H1 (cell line): ENCODE results near the gene PMEPA1. TPM values are rescaled to one million over a fixed set of nuclear protein-coding genes. Genes with fewer than 3 reads are reported as not detected.

Experiments used
- CTCF ChIA-PET: fragments of 300-600 bp; sonication (Branson Sonifier 250); formaldehyde crosslinking; loops from one replicate; lab custom pipeline; 2021; ENCODE audit not compliant: partially characterized antibody; lab: Charles Lee
- POLR2A ChIA-PET: fragments of 300-600 bp; sonication (Branson Sonifier 250); formaldehyde crosslinking; loops from one replicate; lab custom pipeline; 2021; ENCODE audit warnings: inconsistent platforms; ENCODE audit not compliant: partially characterized antibody; lab: Charles Lee
- DNase-seq, 2 experiments: peaks; one replicate each; pipeline versions ENCODE4 v3.0.0 to v3.0.0-alpha.2; 2010 to 2022; ENCODE audit warnings: low spot score in 2 of 2, low read depth in 1 of 2, mixed read lengths in 1 of 2
- FAIRE-seq: peaks from 2 replicates; lab custom pipeline; 2011; peaks lifted over from hg19 to GRCh38; lab: Jason Lieb, UNC
- H2AFZ ChIP-seq: 2 replicates; pipeline ENCODE4 v1.8.1; 2012; ENCODE audit warnings: low read length, inconsistent platforms
- H2AK5ac ChIP-seq: 2 replicates; pipeline ENCODE4 v1.6.1; 2013; ENCODE audit warnings: low read depth, low read length
- H2BK120ac ChIP-seq: replicated peaks from 2 replicates; pipeline ENCODE3; 2013; ENCODE audit warnings: low read depth, low read length, inconsistent platforms
- H2BK12ac ChIP-seq: 2 replicates; pipeline ENCODE4 v1.6.1; 2013; ENCODE audit warnings: low read depth, low read length
- H2BK15ac ChIP-seq: 2 replicates; pipeline ENCODE4 v1.6.1; 2013; ENCODE audit warnings: low read length
- H2BK20ac ChIP-seq: 2 replicates; pipeline ENCODE4 v1.6.1; 2013; ENCODE audit warnings: low read length
- H2BK5ac ChIP-seq: 2 replicates; pipeline ENCODE4 v1.6.1; 2013; ENCODE audit warnings: low read depth, low read length
- H3K14ac ChIP-seq: 2 replicates; pipeline ENCODE4 v1.6.1; 2013; ENCODE audit warnings: inconsistent platforms; ENCODE audit not compliant: insufficient read length
- H3K18ac ChIP-seq: 2 replicates; pipeline ENCODE4 v1.6.1; 2013; ENCODE audit warnings: low read length; ENCODE audit errors: extremely low read depth
- H3K23ac ChIP-seq: 2 replicates; pipeline ENCODE4 v1.6.1; 2013; ENCODE audit warnings: inconsistent platforms; ENCODE audit not compliant: insufficient read length
- H3K23me2 ChIP-seq: 2 replicates; pipeline ENCODE4 v1.6.1; 2013; ENCODE audit warnings: low read depth, low read length
- H3K27ac ChIP-seq: 2 replicates; pipeline ENCODE4 v1.6.1; 2011; ENCODE audit warnings: low read depth, low read length, inconsistent platforms
- H3K27me3 ChIP-seq, 4 experiments: replicated peaks in 1 of 4; 1 replicate in 1 of 4; 2 replicates in 3 of 4; pipeline versions ENCODE4 v1.6.1 to v1.8.1; 2011 to 2013; ENCODE audit warnings: low read length in 3 of 4, mild to moderate bottlenecking in 3 of 4, inconsistent platforms in 2 of 4, mixed read lengths in 2 of 4, moderate library complexity in 1 of 4; ENCODE audit not compliant: control insufficient read depth in 3 of 4, insufficient read depth in 3 of 4; ENCODE audit errors: extremely low read depth in 1 of 4
- H3K36me3 ChIP-seq, 4 experiments: 2 replicates each; pipeline versions ENCODE4 v1.6.1 to v1.8.1; 2011 to 2013; ENCODE audit warnings: mild to moderate bottlenecking in 4 of 4, low read length in 3 of 4, moderate library complexity in 2 of 4, control low read depth in 1 of 4, inconsistent platforms in 1 of 4; ENCODE audit not compliant: insufficient read depth in 4 of 4, control insufficient read depth in 2 of 4
- H3K4ac ChIP-seq: replicated peaks from 2 replicates; pipeline ENCODE3; 2013; ENCODE audit warnings: low read length, low read depth, mixed read lengths, inconsistent platforms; ENCODE audit not compliant: insufficient read length
- H3K4me1 ChIP-seq, 4 experiments: replicated peaks in 1 of 4; 1 replicate in 1 of 4; 2 replicates in 3 of 4; pipeline versions ENCODE4 v1.6.1 to v1.8.1; 2011 to 2013; ENCODE audit warnings: low read length in 3 of 4, inconsistent platforms in 2 of 4, mixed read lengths in 1 of 4; ENCODE audit not compliant: insufficient read depth in 4 of 4, control insufficient read depth in 3 of 4
- H3K4me2 ChIP-seq, 2 experiments: 2 replicates each; pipeline versions ENCODE4 v1.6.1 to v1.8.1; 2011 to 2013; ENCODE audit warnings: low read depth in 2 of 2, low read length in 2 of 2, control low read depth in 1 of 2, inconsistent platforms in 1 of 2, mild to moderate bottlenecking in 1 of 2; ENCODE audit not compliant: insufficient read depth in 1 of 2
- H3K4me3 ChIP-seq, 4 experiments: fragments of 200-600, 300-600 bp in 1 of 4; sonication (generic), shearing (Covaris generic), sonication (Bioruptor Twin) in 1 of 4; 2 replicates each; pipeline versions ENCODE4 v1.5.1 to v1.8.1; 2011 to 2016; ENCODE audit warnings: low read length in 4 of 4, low read depth in 3 of 4, control low read depth in 2 of 4, inconsistent platforms in 2 of 4, mild to moderate bottlenecking in 2 of 4, mixed read lengths in 1 of 4, moderate library complexity in 1 of 4; ENCODE audit not compliant: insufficient read depth in 2 of 4; ENCODE audit errors: extremely low read depth in 1 of 4
- H3K56ac ChIP-seq: replicated peaks from 2 replicates; pipeline ENCODE3; 2013; ENCODE audit warnings: low read depth, mild to moderate bottlenecking, mixed read lengths, low read length, inconsistent platforms; ENCODE audit not compliant: insufficient read length
- H3K79me1 ChIP-seq: 2 replicates; pipeline ENCODE4 v1.6.1; 2013; ENCODE audit warnings: low read depth, low read length, control low read depth
- H3K79me2 ChIP-seq, 2 experiments: 2 replicates each; pipeline versions ENCODE4 v1.6.1 to v1.8.1; 2012 to 2013; ENCODE audit warnings: low read length in 2 of 2, mild to moderate bottlenecking in 2 of 2, inconsistent platforms in 1 of 2; ENCODE audit not compliant: insufficient read depth in 2 of 2, control insufficient read depth in 1 of 2
- H3K9ac ChIP-seq, 4 experiments: replicated peaks in 1 of 4; 1 replicate in 1 of 4; 2 replicates in 3 of 4; pipeline versions ENCODE4 v1.6.1 to v1.8.1; 2011 to 2013; ENCODE audit warnings: low read depth in 3 of 4, low read length in 3 of 4, control low read depth in 2 of 4, mild to moderate bottlenecking in 2 of 4, moderate library complexity in 2 of 4, inconsistent platforms in 1 of 4; ENCODE audit errors: extremely low read depth in 1 of 4
- H3K9me3 ChIP-seq, 2 experiments: 2 replicates each; pipeline versions ENCODE4 v1.6.1 to v1.8.1; 2012 to 2013; ENCODE audit warnings: mild to moderate bottlenecking in 2 of 2, moderate library complexity in 2 of 2, control low read depth in 1 of 2, inconsistent platforms in 1 of 2, low read depth in 1 of 2, low read length in 1 of 2, mixed read lengths in 1 of 2; ENCODE audit not compliant: insufficient read depth in 2 of 2
- H4K20me1 ChIP-seq, 2 experiments: replicated peaks in 1 of 2; 2 replicates each; pipeline versions ENCODE3 to v1.8.1; 2011 to 2013; ENCODE audit warnings: inconsistent platforms in 2 of 2, low read length in 2 of 2, mild to moderate bottlenecking in 1 of 2; ENCODE audit not compliant: insufficient read depth in 2 of 2, control insufficient read depth in 1 of 2
- H4K5ac ChIP-seq: 2 replicates; pipeline ENCODE4 v1.6.1; 2013; ENCODE audit warnings: low read length, low read depth, mixed read lengths, inconsistent platforms; ENCODE audit not compliant: insufficient read length
- H4K8ac ChIP-seq: 2 replicates; pipeline ENCODE4 v1.8.0; 2013; ENCODE audit warnings: mild to moderate bottlenecking, moderate library complexity, low read length, inconsistent platforms; ENCODE audit not compliant: insufficient read depth; ENCODE audit errors: extremely low read depth
- H4K91ac ChIP-seq: replicated peaks from 2 replicates; pipeline ENCODE3; 2013; ENCODE audit warnings: low read length, mixed read lengths, inconsistent platforms; ENCODE audit not compliant: insufficient read length
- E2F6 ChIP-seq: IDR thresholded peaks from 2 replicates; pipeline ENCODE4 v1.6.1; 2012; ENCODE audit warnings: inconsistent platforms
- GABPA ChIP-seq: IDR thresholded peaks from 2 replicates; pipeline ENCODE4 v1.6.1; 2011; ENCODE audit warnings: mild to moderate bottlenecking, low read length, moderate library complexity, borderline replicate concordance; ENCODE audit not compliant: insufficient read depth
- HDAC2 ChIP-seq, 2 experiments: fragments of 300-600 bp in 1 of 2; sonication (generic) in 1 of 2; IDR thresholded peaks; 2 replicates each; pipeline ENCODE4 v1.6.1; 2011 to 2012; ENCODE audit warnings: low read depth in 2 of 2, low read length in 2 of 2, mild to moderate bottlenecking in 2 of 2, moderate library complexity in 2 of 2, borderline replicate concordance in 1 of 2, inconsistent platforms in 1 of 2
- KDM5A ChIP-seq: fragments of 200-600 bp; IDR thresholded peaks from 2 replicates; pipeline ENCODE4 v1.7.1; 2012; ENCODE audit warnings: mild to moderate bottlenecking, low read length, inconsistent platforms, mixed read lengths
- POLR2A ChIP-seq, 2 experiments: IDR thresholded peaks; 1 replicate in 1 of 2; 2 replicates in 1 of 2; pipeline ENCODE4 v1.6.1; 2011; ENCODE audit warnings: low read depth in 2 of 2, low read length in 2 of 2, mild to moderate bottlenecking in 2 of 2; ENCODE audit errors: control extremely low read depth in 1 of 2
- SIN3A ChIP-seq, 2 experiments: IDR thresholded peaks in 1 of 2; conservative IDR thresholded peaks in 1 of 2; 2 replicates each; pipeline ENCODE4 v1.6.1; 2011 to 2012; ENCODE audit warnings: low read length in 2 of 2, improper control_type of control experiment in 1 of 2, low read depth in 1 of 2, mild to moderate bottlenecking in 1 of 2
- SUZ12 ChIP-seq: fragments of 200-600 bp; sonication (generic); IDR thresholded peaks from 2 replicates; pipeline ENCODE4 v1.6.1; 2012; ENCODE audit warnings: mild to moderate bottlenecking, inconsistent platforms, low read length, moderate library complexity, mixed read lengths
- WGBS, 2 experiments: shearing (Covaris generic) in 1 of 2; methylation state at CpG; one replicate each; pipeline versions ENCODE4 v1.1.6 to v1.1.7; 2013 to 2015; ENCODE audit warnings: low lambda C conversion rate in 2 of 2, mixed read lengths in 2 of 2, inconsistent platforms in 1 of 2, low coverage in 1 of 2, missing lambda C conversion rate in 1 of 2; ENCODE audit not compliant: insufficient replicate concordance in 2 of 2, insufficient coverage in 1 of 2, insufficient read length in 1 of 2; ENCODE audit errors: extremely low coverage in 1 of 2, missing lambda C conversion rate in 1 of 2; 5-methylcytosine and 5-hydroxymethylcytosine counted together
- polyA plus RNA-seq, 7 experiments: library from polyadenylated mRNA; depleted of rRNA in 3 of 7; stranded (reverse) in 5 of 7; unstranded in 2 of 7; fragments of >200 nt in 5 of 7; fragments of 200-250 nt in 2 of 7; gene quantifications; 1 replicate in 5 of 7; 2 replicates in 1 of 7; 4 replicates in 1 of 7; pipeline versions ENCODE4 v1.2.1 to v1.2.3, GENCODE V29; 2011 to 2013; ENCODE audit warnings: missing spikeins in 2 of 7, mixed read lengths in 2 of 7
- total RNA-seq: library from RNA; stranded (reverse); fragmentation: NEBNext Ultra II Directional; extraction: Animal tissue kit (Norgen Biotek cat#: 25700); gene quantifications from 2 replicates; pipeline ENCODE4 v1.2.1, GENCODE V29; 2021
- TF ChIP-seq, protein P1 (sequence below): IDR thresholded peaks from 2 replicates; pipeline ENCODE4 v1.6.1; 2012; ENCODE audit warnings: low read length, inconsistent platforms

PMEPA1 gene
- total and polyA plus RNA-seq, 2 of the 8 experiments (the other 6 are each of a cell fraction or from before 2014, with no cell fraction given), result 12.7 to 20.5 TPM

- Histone ChIP-seq H3K4me3 (no peak overlapping the region), H3K27ac (no peak overlapping the region), H3K9ac (no peak overlapping the region; a peak in 1 of 7 replicates), H3K23me2 (peaks cover 8% of the 10 kb centered on the region; the same call in 1 of the 2 replicates), H2BK12ac (0 out of 2 replicates have a peak overlapping the region, but pooled peaks have one; percentile 68), H3K23ac (no peak overlapping the region), H3K79me1 (peaks cover 16% of the 10 kb centered on the region), H3K27me3 (no peaks in the 10 kb centered on the region), H2AK5ac (no peak overlapping the region; the same call in 1 of the 2 replicates), H4K5ac (no peak overlapping the region), H3K18ac (no peak overlapping the region; the same call in 1 of the 2 replicates), H3K4ac (no peak overlapping the region), H3K56ac (peak overlapping the region; percentile 92), H2BK15ac (no peak overlapping the region), H2BK5ac (peak overlapping the region; percentile 60), H4K91ac (no peak overlapping the region), H4K20me1 (peaks cover 2 to 21% of the 10 kb centered on the region in 2 experiments), H2BK120ac (no peak overlapping the region), H3K14ac (no peak overlapping the region), H4K8ac (no peak overlapping the region; the same call in 1 of the 2 replicates), H3K4me1 (peaks cover 0 to 13% (median 0%) of the 10 kb centered on the region in 4 experiments; a peak in 4 of 7 replicates), H3K36me3 (peaks cover 0 to 5% (median 2%) of the 10 kb centered on the region in 4 experiments; a peak in 3 of 8 replicates), H3K4me2 (no peak overlapping the region), H3K9me3 (no peaks in the 10 kb centered on the region), H2AFZ (no peak overlapping the region), H2BK20ac (no peak overlapping the region), H3K79me2 (peaks cover 0 to 30% of the 10 kb centered on the region in 2 experiments; a peak in 3 of 4 replicates)
- 88 to 99% methylated on average over 11 to 13 of the region's 13 CpGs for WGBS, 2 experiments
- FAIRE-seq, result peak; percentile 58
- ChIA-PET POLR2A (interaction anchor here (0.6 kb wide), 1 partner anchor 333 kb away, joined by 3 read pairs; no protein-coding TSS in a partner anchor), CTCF (interaction anchor here (0.6 to 1.6 kb wide), 6 partner anchors 8 to 520 kb away, joined by 3 to 6 read pairs (median 4); no protein-coding TSS in a partner anchor)
- no peak for DNase-seq
- TF ChIP-seq E2F6 (no peak), GABPA (no peak), SUZ12 (no peak), HDAC2 (IDR thresholded peaks at IDR 0.05; ENCODE audit: borderline replicate concordance in 1 of 2, low read depth in 2 of 2, low read length in 2 of 2) (no peak), POLR2A (IDR thresholded peaks at IDR 0.05; ENCODE audit: control extremely low read depth in 1 of 2, low read depth in 2 of 2, low read length in 2 of 2) (no peak), SIN3A (conservative IDR thresholded peaks at IDR 0.05 in 1 of 2, IDR thresholded peaks at IDR 0.05 in 1 of 2; ENCODE audit: low read depth in 1 of 2, low read length in 2 of 2) (no peak), KDM5A (no peak)
- TF ChIP-seq, protein P1, sequence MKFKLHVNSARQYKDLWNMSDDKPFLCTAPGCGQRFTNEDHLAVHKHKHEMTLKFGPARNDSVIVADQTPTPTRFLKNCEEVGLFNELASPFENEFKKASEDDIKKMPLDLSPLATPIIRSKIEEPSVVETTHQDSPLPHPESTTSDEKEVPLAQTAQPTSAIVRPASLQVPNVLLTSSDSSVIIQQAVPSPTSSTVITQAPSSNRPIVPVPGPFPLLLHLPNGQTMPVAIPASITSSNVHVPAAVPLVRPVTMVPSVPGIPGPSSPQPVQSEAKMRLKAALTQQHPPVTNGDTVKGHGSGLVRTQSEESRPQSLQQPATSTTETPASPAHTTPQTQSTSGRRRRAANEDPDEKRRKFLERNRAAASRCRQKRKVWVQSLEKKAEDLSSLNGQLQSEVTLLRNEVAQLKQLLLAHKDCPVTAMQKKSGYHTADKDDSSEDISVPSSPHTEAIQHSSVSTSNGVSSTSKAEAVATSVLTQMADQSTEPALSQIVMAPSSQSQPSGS, result no peak
Observed at GRCh38 chr20:57660181-57660921, 49.5 kb downstream of the PMEPA1 start.
